Measurements from ENCODE around the gene MRPL46. TPM values are rescaled to one million over a fixed set of nuclear protein-coding genes. Genes with fewer than 3 reads are reported as not detected.
A peak's percentile ranks its signal among the peaks of the same experiment; 100 is the strongest.

The MRPL46 gene
- total and polyA plus RNA-seq, 2 experiments from 2014 or later: 20.9 to 39.1 TPM

DNA sequence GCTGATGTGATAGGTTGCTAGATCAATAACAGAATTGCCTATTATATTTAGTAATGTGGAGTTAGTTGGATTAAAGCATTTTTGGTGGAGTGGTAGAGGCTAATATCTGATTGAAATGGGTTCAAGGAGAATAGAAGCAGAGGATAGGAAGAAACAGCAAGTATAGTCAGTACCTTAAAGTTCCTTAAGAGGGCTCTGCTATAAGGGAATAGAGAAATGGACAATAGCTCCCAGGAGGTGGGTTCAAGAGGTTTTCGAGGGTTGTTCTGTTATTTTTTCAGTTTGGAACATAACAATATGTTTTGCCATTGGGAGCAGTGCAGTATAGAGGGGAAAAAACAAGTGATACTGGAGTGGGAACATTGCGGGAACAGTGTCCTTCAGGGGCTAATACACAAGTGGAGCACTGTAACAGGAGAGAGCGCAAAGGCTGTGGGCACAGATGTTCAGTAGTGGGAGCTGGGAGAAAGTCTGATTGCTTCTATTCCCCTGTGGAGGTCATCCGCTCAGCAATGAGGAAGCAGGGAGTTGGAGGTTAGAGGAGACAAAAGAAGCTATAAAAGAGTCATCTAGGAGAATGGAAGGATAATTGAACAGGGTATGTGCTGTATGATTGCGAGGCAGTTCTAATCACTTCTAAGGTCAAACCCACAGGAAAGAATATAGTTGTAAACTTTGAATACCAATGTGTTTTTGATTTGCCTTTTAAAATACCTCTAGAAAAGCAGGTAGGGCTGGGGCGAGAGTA lies 3.6 kb upstream of the MRPL46 start:
- H2AFZ ChIP-seq: no peak overlapping the region
- H3K9me3 Mint-ChIP-seq: no peaks in the 10 kb centered on the region; the same call in 2 of the 3 replicates
- no peak overlapping the region for H3K27ac Mint-ChIP-seq
- H3K4me1 ChIP-seq (ENCODE audit: insufficient read depth): peaks cover 9% of the 10 kb centered on the region; the same call in 1 of the 2 replicates
- ATAC-seq: no peak
- peaks cover 11% of the 10 kb centered on the region; the same call in 2 of the 3 replicates for H3K4me1 Mint-ChIP-seq
- no peaks in the 10 kb centered on the region; the same call in 1 of the 2 replicates for H3K36me3 ChIP-seq (ENCODE audit: insufficient read depth)
- H3F3A ChIP-seq (replicated peaks; ENCODE audit: low read depth): no peaks in the 10 kb centered on the region
- H3K36me3 Mint-ChIP-seq (ENCODE audit: low read depth): peaks cover 19% of the 10 kb centered on the region; the same call in 2 of the 3 replicates
- peaks cover 36% of the 10 kb centered on the region for H3K79me2 ChIP-seq (replicated peaks; ENCODE audit: insufficient read depth)
- no peaks in the 10 kb centered on the region for H3K9me2 ChIP-seq (ENCODE audit: insufficient read depth)
- no peak overlapping the region for H3K4me3 Mint-ChIP-seq
- peaks cover 8% of the 10 kb centered on the region for H3K27me3 Mint-ChIP-seq (ENCODE audit: insufficient read depth, low read depth, poor library complexity)
- H4K20me1 ChIP-seq (replicated peaks; ENCODE audit: insufficient read depth): peaks cover 6% of the 10 kb centered on the region; the same call in 1 of the 2 replicates
- no peak overlapping the region for H3K4me2 ChIP-seq
- no peak overlapping the region for H3K27ac ChIP-seq (ENCODE audit: low read depth)
- peak; percentile 27 for DNase-seq (ENCODE audit: low spot score)
- TF ChIP-seq, protein P1, sequence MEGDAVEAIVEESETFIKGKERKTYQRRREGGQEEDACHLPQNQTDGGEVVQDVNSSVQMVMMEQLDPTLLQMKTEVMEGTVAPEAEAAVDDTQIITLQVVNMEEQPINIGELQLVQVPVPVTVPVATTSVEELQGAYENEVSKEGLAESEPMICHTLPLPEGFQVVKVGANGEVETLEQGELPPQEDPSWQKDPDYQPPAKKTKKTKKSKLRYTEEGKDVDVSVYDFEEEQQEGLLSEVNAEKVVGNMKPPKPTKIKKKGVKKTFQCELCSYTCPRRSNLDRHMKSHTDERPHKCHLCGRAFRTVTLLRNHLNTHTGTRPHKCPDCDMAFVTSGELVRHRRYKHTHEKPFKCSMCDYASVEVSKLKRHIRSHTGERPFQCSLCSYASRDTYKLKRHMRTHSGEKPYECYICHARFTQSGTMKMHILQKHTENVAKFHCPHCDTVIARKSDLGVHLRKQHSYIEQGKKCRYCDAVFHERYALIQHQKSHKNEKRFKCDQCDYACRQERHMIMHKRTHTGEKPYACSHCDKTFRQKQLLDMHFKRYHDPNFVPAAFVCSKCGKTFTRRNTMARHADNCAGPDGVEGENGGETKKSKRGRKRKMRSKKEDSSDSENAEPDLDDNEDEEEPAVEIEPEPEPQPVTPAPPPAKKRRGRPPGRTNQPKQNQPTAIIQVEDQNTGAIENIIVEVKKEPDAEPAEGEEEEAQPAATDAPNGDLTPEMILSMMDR (conservative IDR thresholded peaks at IDR 0.05; ENCODE audit: low read depth in 2 of 2): 0 out of 4 replicates have a peak, but pooled peaks of 1 of the 2 experiments have one; percentile 24
- TF ChIP-seq STAT1 (IDR thresholded peaks at IDR 0.05; ENCODE audit: unreplicated experiment): no peak
- no peaks in the 10 kb centered on the region for H3K27me3 ChIP-seq (ENCODE audit: insufficient read depth)
- H3K4me3 ChIP-seq: no peak overlapping the region

DNA sequence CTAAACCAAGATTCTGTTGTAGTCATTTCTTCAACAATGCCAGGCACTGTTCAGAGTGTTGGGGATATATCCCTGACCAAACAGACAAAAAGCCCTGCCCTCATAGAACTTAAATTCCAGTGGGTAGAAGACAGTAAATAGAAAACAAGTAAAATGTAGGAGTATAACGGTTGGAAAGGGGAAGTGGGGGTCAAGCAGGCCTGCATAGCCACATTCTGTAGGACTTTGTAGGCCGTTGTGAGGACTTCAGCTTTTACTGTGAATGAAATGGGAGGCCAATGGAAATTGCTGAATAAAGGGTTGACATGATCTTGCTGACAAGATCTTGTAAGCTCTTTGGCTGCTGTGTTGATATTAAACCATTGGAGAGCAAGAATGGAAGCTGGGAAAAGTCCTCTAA lies 2.1 kb upstream of the MRPL46 start:
- peaks cover 43% of the 10 kb centered on the region for H3K79me2 ChIP-seq (replicated peaks; ENCODE audit: insufficient read depth)
- no peak for DNase-seq (ENCODE audit: low spot score)
- H3K27me3 Mint-ChIP-seq (ENCODE audit: insufficient read depth, low read depth, poor library complexity): peaks cover 8% of the 10 kb centered on the region

More for the DNA sequence above, 2.1 kb upstream of the MRPL46 start:
- no peak overlapping the region for H3K4me3 ChIP-seq
- no peaks in the 10 kb centered on the region for H3F3A ChIP-seq (replicated peaks; ENCODE audit: low read depth)
- no peaks in the 10 kb centered on the region for H3K9me2 ChIP-seq (ENCODE audit: insufficient read depth)
- H3K4me3 Mint-ChIP-seq: no peak overlapping the region
- peaks cover 13% of the 10 kb centered on the region for H3K36me3 ChIP-seq (ENCODE audit: insufficient read depth)
- H3K4me1 Mint-ChIP-seq: peaks cover 14% of the 10 kb centered on the region; the same call in 2 of the 3 replicates
- peaks cover 9% of the 10 kb centered on the region; the same call in 1 of the 2 replicates for H3K4me1 ChIP-seq (ENCODE audit: insufficient read depth)
- peaks cover 12% of the 10 kb centered on the region; the same call in 1 of the 2 replicates for H4K20me1 ChIP-seq (replicated peaks; ENCODE audit: insufficient read depth)
- no peak for ATAC-seq
- H2AFZ ChIP-seq: no peak overlapping the region
- no peak for TF ChIP-seq POLR2AphosphoS5 (IDR thresholded peaks at IDR 0.05; ENCODE audit: low read depth)
- TF ChIP-seq, protein P1 (conservative IDR thresholded peaks at IDR 0.05; ENCODE audit: low read depth in 2 of 2): no peak
- no peak for TF ChIP-seq EZH2 (IDR thresholded peaks at IDR 0.05; ENCODE audit: low read depth, unreplicated experiment)
- no peak for TF ChIP-seq ZNF114 (CRISPR knock-in tag; IDR thresholded peaks at IDR 0.05)
- no peak for TF ChIP-seq NANOG (IDR thresholded peaks at IDR 0.05; ENCODE audit: borderline replicate concordance)
- TF ChIP-seq, protein P2, sequence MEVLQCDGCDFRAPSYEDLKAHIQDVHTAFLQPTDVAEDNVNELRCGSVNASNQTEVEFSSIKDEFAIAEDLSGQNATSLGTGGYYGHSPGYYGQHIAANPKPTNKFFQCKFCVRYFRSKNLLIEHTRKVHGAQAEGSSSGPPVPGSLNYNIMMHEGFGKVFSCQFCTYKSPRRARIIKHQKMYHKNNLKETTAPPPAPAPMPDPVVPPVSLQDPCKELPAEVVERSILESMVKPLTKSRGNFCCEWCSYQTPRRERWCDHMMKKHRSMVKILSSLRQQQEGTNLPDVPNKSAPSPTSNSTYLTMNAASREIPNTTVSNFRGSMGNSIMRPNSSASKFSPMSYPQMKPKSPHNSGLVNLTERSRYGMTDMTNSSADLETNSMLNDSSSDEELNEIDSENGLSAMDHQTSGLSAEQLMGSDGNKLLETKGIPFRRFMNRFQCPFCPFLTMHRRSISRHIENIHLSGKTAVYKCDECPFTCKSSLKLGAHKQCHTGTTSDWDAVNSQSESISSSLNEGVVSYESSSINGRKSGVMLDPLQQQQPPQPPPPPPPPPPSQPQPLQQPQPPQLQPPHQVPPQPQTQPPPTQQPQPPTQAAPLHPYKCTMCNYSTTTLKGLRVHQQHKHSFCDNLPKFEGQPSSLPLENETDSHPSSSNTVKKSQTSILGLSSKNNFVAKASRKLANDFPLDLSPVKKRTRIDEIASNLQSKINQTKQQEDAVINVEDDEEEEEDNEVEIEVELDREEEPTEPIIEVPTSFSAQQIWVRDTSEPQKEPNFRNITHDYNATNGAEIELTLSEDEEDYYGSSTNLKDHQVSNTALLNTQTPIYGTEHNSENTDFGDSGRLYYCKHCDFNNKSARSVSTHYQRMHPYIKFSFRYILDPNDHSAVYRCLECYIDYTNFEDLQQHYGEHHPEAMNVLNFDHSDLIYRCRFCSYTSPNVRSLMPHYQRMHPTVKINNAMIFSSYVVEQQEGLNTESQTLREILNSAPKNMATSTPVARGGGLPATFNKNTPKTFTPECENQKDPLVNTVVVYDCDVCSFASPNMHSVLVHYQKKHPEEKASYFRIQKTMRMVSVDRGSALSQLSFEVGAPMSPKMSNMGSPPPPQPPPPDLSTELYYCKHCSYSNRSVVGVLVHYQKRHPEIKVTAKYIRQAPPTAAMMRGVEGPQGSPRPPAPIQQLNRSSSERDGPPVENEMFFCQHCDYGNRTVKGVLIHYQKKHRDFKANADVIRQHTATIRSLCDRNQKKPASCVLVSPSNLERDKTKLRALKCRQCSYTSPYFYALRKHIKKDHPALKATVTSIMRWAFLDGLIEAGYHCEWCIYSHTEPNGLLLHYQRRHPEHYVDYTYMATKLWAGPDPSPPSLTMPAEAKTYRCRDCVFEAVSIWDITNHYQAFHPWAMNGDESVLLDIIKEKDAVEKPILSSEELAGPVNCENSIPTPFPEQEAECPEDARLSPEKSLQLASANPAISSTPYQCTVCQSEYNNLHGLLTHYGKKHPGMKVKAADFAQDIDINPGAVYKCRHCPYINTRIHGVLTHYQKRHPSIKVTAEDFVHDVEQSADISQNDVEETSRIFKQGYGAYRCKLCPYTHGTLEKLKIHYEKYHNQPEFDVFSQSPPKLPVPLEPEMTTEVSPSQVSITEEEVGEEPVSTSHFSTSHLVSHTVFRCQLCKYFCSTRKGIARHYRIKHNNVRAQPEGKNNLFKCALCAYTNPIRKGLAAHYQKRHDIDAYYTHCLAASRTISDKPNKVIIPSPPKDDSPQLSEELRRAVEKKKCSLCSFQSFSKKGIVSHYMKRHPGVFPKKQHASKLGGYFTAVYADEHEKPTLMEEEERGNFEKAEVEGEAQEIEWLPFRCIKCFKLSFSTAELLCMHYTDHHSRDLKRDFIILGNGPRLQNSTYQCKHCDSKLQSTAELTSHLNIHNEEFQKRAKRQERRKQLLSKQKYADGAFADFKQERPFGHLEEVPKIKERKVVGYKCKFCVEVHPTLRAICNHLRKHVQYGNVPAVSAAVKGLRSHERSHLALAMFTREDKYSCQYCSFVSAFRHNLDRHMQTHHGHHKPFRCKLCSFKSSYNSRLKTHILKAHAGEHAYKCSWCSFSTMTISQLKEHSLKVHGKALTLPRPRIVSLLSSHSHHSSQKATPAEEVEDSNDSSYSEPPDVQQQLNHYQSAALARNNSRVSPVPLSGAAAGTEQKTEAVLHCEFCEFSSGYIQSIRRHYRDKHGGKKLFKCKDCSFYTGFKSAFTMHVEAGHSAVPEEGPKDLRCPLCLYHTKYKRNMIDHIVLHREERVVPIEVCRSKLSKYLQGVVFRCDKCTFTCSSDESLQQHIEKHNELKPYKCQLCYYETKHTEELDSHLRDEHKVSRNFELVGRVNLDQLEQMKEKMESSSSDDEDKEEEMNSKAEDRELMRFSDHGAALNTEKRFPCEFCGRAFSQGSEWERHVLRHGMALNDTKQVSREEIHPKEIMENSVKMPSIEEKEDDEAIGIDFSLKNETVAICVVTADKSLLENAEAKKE (CRISPR knock-in tag; IDR thresholded peaks at IDR 0.05): no peak
- TF ChIP-seq, protein P3, sequence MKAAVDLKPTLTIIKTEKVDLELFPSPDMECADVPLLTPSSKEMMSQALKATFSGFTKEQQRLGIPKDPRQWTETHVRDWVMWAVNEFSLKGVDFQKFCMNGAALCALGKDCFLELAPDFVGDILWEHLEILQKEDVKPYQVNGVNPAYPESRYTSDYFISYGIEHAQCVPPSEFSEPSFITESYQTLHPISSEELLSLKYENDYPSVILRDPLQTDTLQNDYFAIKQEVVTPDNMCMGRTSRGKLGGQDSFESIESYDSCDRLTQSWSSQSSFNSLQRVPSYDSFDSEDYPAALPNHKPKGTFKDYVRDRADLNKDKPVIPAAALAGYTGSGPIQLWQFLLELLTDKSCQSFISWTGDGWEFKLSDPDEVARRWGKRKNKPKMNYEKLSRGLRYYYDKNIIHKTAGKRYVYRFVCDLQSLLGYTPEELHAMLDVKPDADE (IDR thresholded peaks at IDR 0.05): no peak
- H3K4me2 ChIP-seq: no peak overlapping the region
- no peaks in the 10 kb centered on the region for H3K27me3 ChIP-seq (ENCODE audit: insufficient read depth)
- no peak overlapping the region for H3K27ac Mint-ChIP-seq
- H3K27ac ChIP-seq (ENCODE audit: low read depth): no peak overlapping the region
- H3K36me3 Mint-ChIP-seq (ENCODE audit: low read depth): peaks cover 23% of the 10 kb centered on the region
- H3K9me3 Mint-ChIP-seq: no peaks in the 10 kb centered on the region; the same call in 2 of the 3 replicates
